ENCODE data around the gene PSORS1C1. TPM values are rescaled to one million over a fixed set of nuclear protein-coding genes. Genes with fewer than 3 reads are reported as not detected.

PSORS1C1 gene
- polyA plus RNA-seq, 1 donor (not counting 4 experiments of a cell fraction or from before 2014, with no cell fraction given) = 5.7 TPM

GRCh38 chr6:31144970-31145340 lies 30.4 kb downstream of the PSORS1C1 start:
- H3K9me3 ChIP-seq (ENCODE audit: control insufficient read depth, low read depth, low read length) = no peaks in the 10 kb centered on the region
- no peak overlapping the region for H3K4me3 ChIP-seq (ENCODE audit: control insufficient read depth in 2 of 3, extremely low read depth in 1 of 3, insufficient read depth in 2 of 3, low read depth in 1 of 3, low read length in 3 of 3)
- dilution Hi-C loops (cut with MboI; ENCODE audit: extremely low pct_ligation_motif_present, low sequenced_read_pairs) = no loop called here
- H3K27me3 ChIP-seq (ENCODE audit: control insufficient read depth, extremely low read depth, insufficient read depth, low read length) = no peaks in the 10 kb centered on the region
- no peak overlapping the region for H3K9ac ChIP-seq (ENCODE audit: control insufficient read depth, extremely low read depth, insufficient read depth, low read length)
- H3K36me3 ChIP-seq (ENCODE audit: control insufficient read depth in 2 of 2, extremely low read depth in 1 of 2, insufficient read depth in 2 of 2, low read length in 2 of 2) = peaks cover 2 to 3% of the 10 kb centered on the region in 2 experiments
- H4K20me1 ChIP-seq (ENCODE audit: control insufficient read depth, extremely low read depth, insufficient read depth, low read length) = no peaks in the 10 kb centered on the region
- no peak overlapping the region for H3K4me2 ChIP-seq (ENCODE audit: control insufficient read depth, extremely low read depth, insufficient read depth, low read depth, low read length)
- DNase-seq (ENCODE audit: low read depth, low spot score) = no peak
- FAIRE-seq = no peak
- H2AFZ ChIP-seq (ENCODE audit: control insufficient read depth, low read length) = no peak overlapping the region
- no peaks in the 10 kb centered on the region for H3K9me1 ChIP-seq (ENCODE audit: control insufficient read depth, extremely low read depth, insufficient read depth, low read length)
- H3K4me1 ChIP-seq (ENCODE audit: control insufficient read depth, extremely low read depth, insufficient read depth, low read length) = peaks cover 3% of the 10 kb centered on the region
- H3K27ac ChIP-seq (ENCODE audit: control insufficient read depth, insufficient read depth, low read length) = no peak overlapping the region
- no peaks in the 10 kb centered on the region for H3K79me2 ChIP-seq (ENCODE audit: control insufficient read depth, insufficient read depth, low read length)
- TF ChIP-seq CTCF (optimal IDR thresholded peaks at IDR 0.05 in 1 of 3, IDR thresholded peaks at IDR 0.05 in 1 of 3, conservative IDR thresholded peaks at IDR 0.05 in 1 of 3; ENCODE audit: extremely low read depth in 1 of 3, insufficient read depth in 2 of 3, low read length in 3 of 3) = no peak
- TF ChIP-seq EZH2 (IDR thresholded peaks at IDR 0.05; ENCODE audit: low read length) = no peak

- no peaks in the 10 kb centered on the region for H3K27me3 ChIP-seq (ENCODE audit: control insufficient read depth, extremely low read depth, insufficient read depth, low read length)
- no peak for FAIRE-seq
- H3K9me3 ChIP-seq (ENCODE audit: control insufficient read depth, low read depth, low read length) = no peaks in the 10 kb centered on the region
- peaks cover 2 to 3% of the 10 kb centered on the region in 2 experiments for H3K36me3 ChIP-seq (ENCODE audit: control insufficient read depth in 2 of 2, extremely low read depth in 1 of 2, insufficient read depth in 2 of 2, low read length in 2 of 2)
- peaks cover 3% of the 10 kb centered on the region for H3K4me1 ChIP-seq (ENCODE audit: control insufficient read depth, extremely low read depth, insufficient read depth, low read length)
- no peak overlapping the region for H3K27ac ChIP-seq (ENCODE audit: control insufficient read depth, insufficient read depth, low read length)
- TF ChIP-seq CTCF (optimal IDR thresholded peaks at IDR 0.05 in 1 of 3, IDR thresholded peaks at IDR 0.05 in 1 of 3, conservative IDR thresholded peaks at IDR 0.05 in 1 of 3; ENCODE audit: extremely low read depth in 1 of 3, insufficient read depth in 2 of 3, low read length in 3 of 3) (no peak), EZH2 (IDR thresholded peaks at IDR 0.05; ENCODE audit: low read length) (no peak)
- H2AFZ ChIP-seq (ENCODE audit: control insufficient read depth, low read length) = no peak overlapping the region
- no peak for DNase-seq (ENCODE audit: low read depth, low spot score)
- no peaks in the 10 kb centered on the region for H3K79me2 ChIP-seq (ENCODE audit: control insufficient read depth, insufficient read depth, low read length)
- H3K4me2 ChIP-seq (ENCODE audit: control insufficient read depth, extremely low read depth, insufficient read depth, low read depth, low read length) = no peak overlapping the region
- no peaks in the 10 kb centered on the region for H4K20me1 ChIP-seq (ENCODE audit: control insufficient read depth, extremely low read depth, insufficient read depth, low read length)
- H3K9me1 ChIP-seq (ENCODE audit: control insufficient read depth, extremely low read depth, insufficient read depth, low read length) = no peaks in the 10 kb centered on the region
- no peak overlapping the region for H3K9ac ChIP-seq (ENCODE audit: control insufficient read depth, extremely low read depth, insufficient read depth, low read length)
- dilution Hi-C loops (cut with MboI; ENCODE audit: extremely low pct_ligation_motif_present, low sequenced_read_pairs) = no loop called here
- H3K4me3 ChIP-seq (ENCODE audit: control insufficient read depth in 2 of 3, extremely low read depth in 1 of 3, insufficient read depth in 2 of 3, low read depth in 1 of 3, low read length in 3 of 3) = no peak overlapping the region
These were observed 30.8 kb downstream of the PSORS1C1 start for GRCh38 chr6:31145386-31145785.

Data from keratinocyte (primary cell).